Stimulated activated CD4-positive, alpha-beta T cell treated with anti-CD3 and anti-CD28 coated beads, TNF-alpha, amount 100 ng/mL, for 1 hour (primary cell): ENCODE data around the gene MOB3C.

Experiments used
- DNase-seq, 3 donors: peaks; one replicate each; pipeline ENCODE4 v3.0.0-alpha.2; 2020; ENCODE audit warnings: low read depth in 3 of 3, low spot score in 1 of 3

Gene MOB3C

GRCh38 chr1:46580140-46580903 lies 36.3 kb downstream of the MOB3C start:
- no peak for DNase-seq

- DNase-seq, result no peak
Observed at GRCh38 chr1:46577671-46578070, 38.9 kb downstream of the MOB3C start.

- DNase-seq, result no peak
Observed at GRCh38 chr1:46576596-46576995, 40.0 kb downstream of the MOB3C start.

GRCh38 chr1:46575778-46576177 lies 40.8 kb downstream of the MOB3C start:
- no peak for DNase-seq

GRCh38 chr1:46575300-46575699 lies 41.3 kb downstream of the MOB3C start:
- DNase-seq, result no peak

GRCh38 chr1:46571691-46572225 lies 44.9 kb downstream of the MOB3C start:
- no peak for DNase-seq

GRCh38 chr1:46569884-46570725 lies 46.5 kb downstream of the MOB3C start:
- no peak for DNase-seq

- no peak for DNase-seq
Observed at GRCh38 chr1:46569116-46569515, 47.5 kb downstream of the MOB3C start.

- DNase-seq, result no peak
Observed at GRCh38 chr1:46568461-46568891, 48.1 kb downstream of the MOB3C start.

- DNase-seq, result no peak
Observed at GRCh38 chr1:46563341-46563740, 53.3 kb downstream of the MOB3C start.

GRCh38 chr1:46562498-46562897 lies 54.1 kb downstream of the MOB3C start:
- no peak for DNase-seq

- DNase-seq, result no peak
Observed at GRCh38 chr1:46558966-46559365, 57.6 kb downstream of the MOB3C start.

- no peak for DNase-seq
Observed at GRCh38 chr1:46558141-46558963, 58.3 kb downstream of the MOB3C start.
